ENCODE measurements around the gene PARN.

- TF ChIP-seq EZH2 (IDR thresholded peaks at IDR 0.05) (no peak), POLR2AphosphoS5 (IDR thresholded peaks at IDR 0.05; ENCODE audit: borderline replicate concordance, low read depth, low read length) (no peak)
These were observed 4.3 kb upstream of the PARN start for GRCh38 chr16:14634389-14634725.
